ENCODE measurements around the gene ARHGAP5.

ARHGAP5 gene

DNA sequence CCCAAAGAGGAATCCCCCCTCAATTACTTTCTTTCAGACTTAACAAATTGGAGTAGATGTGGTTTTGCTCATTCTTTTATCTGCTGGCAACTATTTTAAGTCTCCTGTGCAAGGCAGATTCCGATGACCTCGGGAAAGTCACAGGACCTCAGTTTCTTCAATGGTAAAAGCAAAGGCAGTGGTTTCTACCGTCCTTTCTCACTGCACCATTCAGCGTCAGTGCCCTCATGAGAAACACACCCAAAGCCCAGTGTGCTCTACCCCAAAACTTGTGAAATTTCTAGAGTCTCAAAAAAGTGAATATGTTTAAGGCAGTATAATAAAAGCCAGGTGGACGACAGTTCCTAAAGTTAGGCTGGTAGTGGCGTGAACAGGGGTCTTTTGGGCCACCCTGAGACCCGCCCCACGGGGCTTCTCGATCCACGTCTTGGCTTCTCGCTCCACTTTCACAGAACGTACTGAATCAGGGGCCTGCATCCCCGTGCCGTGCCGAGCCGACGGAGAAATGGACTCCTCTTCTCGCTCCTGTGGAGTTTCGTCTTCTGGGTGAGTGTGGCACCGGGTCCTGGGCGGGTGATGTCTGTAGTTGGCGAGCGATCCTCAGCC, 1.3 kb upstream of the ARHGAP5 start:
- DNase-seq, result no peak

- peak; percentile 79 for DNase-seq
These were observed 625 bp upstream of the ARHGAP5 start for GRCh38 chr14:32076278-32077080.

- DNase-seq, result peak; percentile 17
These were observed 1.1 kb downstream of the ARHGAP5 start for GRCh38 chr14:32078023-32078857.

DNA sequence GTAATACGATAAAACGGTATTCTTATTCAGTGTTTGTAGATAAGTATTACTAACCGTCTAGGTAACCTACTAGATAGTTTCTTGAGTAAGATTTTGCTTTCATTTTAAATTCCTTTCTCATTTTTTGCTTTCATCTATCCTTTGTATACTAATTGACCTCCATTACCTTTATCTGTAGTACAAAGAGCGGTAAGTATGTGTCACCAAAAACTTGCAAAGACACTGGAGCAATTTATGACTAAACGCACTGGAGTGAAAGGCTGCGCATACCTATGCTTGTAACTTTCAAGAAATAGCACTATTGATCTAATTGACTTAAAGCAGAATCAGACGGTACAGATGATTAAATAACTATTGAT, 1.7 kb downstream of the ARHGAP5 start:
- DNase-seq, result peak; percentile 18

DNA sequence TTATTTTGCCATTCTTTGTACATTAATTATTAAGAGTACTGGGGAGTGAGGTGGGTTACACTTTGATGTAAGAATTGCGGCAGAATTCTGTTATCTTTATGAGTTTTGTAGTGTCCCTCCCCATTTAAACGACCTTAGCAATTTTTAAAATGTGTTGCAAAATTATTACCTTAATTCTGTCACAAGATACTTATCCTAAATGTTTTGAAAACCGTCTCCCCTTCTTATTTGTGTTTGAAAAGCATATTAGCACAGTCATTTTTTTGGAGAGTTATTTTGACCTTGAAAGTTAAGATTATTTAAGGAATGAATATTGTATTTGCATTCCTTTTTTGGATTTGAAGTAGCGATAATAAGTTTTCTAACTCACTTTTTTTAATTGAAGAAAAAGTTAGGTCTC, 2.2 kb downstream of the ARHGAP5 start:
- no peak for DNase-seq

- DNase-seq, result no peak
These were observed 3.0 kb downstream of the ARHGAP5 start for GRCh38 chr14:32080001-32080510.

DNA sequence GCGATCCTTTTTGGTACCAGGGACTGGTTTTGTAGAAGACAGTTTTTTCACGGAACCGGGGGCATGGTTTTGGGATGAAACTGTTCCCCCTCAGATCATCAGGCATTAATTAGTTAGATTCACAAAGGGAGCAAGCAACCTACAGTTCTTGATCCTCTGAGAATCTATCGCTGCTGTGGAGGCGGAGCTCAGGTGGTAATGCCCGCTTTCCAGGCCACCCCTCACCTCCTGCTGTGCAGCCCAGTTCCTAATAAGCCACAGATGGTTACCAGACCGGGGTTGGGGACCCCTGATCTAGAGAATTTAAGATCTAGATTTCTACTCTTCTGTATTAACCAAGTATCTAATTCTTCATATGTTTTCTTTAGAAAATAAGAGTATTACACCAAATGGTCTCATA, 4.8 kb downstream of the ARHGAP5 start:
- no peak for DNase-seq

DNA sequence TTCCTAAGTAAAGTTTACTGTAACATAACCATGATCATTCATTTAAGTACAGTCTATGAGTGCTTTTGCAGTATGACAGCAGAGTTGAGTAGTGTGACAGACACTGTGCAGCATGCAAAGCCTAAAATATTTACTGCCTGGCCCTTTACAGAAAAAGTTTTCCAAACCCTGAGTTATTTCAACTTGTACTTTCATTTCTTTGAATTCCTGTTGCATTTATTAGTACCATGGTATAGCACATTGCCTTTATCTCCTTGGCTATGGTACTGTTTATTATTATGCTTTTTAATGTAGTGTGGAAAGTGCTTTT, 6.2 kb downstream of the ARHGAP5 start:
- DNase-seq, result no peak

DNA sequence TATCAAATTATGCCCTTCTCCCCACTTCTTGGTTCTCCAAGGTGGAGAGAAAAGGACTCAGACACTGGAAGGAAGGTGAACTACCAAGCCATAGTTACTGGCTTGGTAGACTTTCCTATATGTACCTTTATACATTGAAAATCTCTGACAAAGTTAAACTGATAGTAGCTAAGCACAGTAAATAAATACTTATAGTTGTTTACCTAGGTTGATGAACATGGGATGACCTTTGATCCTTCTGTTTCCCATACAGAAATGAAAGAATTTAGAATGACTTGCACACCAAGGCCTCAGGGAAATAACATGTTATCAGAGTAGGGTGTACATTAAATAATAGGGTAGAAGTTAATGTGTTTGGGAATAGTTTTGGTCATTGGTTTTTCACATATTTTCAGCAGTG, 6.7 kb downstream of the ARHGAP5 start:
- no peak for DNase-seq

DNA sequence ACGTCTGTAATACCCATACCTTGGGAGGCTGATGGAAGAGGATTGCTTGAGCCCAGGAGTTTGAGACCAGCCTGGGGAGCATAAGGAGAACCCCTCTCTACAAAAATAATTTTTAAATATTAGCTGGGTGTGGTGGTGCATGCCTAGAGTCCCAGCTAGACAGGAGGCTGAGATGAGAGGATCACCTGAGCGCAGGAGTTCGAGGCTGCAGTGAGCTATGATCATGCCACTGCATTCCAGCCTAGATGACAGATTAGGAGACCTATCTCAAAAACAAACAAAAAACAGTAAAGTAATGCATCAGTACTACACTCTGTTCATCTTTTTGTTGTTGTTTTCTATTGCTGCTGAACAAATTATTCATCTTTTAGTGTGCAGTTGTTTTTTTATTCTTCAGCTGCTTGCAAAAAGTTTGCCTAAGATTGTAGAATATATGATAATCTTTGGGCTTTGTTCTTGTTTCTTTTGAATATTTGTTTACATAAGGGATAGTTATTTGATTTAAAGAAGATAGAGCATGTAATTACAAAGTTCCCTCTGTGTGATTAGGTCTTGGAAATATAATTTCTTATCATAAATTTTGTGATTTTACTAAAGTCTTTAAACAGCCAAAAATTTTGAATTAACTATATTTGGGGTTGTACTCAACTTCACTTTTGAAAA, 8.2 kb downstream of the ARHGAP5 start:
- no peak for DNase-seq

DNA sequence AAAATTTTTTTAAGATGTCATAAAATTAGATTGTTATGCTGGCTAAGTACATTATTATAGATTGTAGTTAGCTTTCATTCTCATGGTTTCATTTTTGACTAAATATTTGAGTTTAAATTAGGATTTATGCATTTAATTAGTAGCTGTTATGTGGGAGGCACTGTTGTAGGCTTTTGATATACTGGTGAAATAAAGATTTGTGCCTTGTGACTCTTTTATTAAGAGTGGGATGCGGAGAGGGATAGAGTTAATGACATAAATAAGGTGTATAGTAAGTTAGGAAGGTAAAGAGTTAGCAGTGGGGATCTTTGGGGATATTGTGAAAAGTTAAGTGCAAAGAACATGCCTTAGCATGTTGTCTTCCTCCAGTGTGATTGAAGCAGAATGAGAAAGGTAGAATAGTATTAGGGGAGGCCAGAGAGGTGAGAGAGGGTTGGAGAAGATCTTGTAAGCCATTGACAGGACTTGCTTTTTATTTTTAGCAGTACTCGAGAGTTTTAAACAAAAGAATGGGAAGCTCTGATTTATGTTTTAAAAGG, 8.8 kb downstream of the ARHGAP5 start:
- DNase-seq, result no peak

GRCh38 chr14:32087173-32087861, 10.2 kb downstream of the ARHGAP5 start:
- DNase-seq, result no peak

DNA sequence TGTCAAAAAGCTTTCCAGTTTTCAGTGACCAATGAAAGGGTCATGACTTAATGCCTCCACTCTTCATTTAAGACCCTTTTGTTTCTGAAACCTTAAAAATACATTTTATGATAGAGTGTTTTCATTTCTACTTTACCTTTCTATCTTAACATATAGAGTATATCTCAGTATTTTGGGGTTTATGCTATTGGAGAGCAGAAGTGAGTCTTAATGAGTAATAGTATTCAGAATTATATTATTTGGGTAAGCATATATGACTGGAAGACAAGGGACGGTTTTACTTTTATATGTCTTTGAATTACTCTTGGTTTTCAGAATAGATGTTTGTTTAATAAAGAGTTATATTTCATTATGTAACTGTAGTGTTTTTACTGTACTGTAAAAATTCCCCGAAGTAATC, 10.8 kb downstream of the ARHGAP5 start:
- DNase-seq, result no peak

DNA sequence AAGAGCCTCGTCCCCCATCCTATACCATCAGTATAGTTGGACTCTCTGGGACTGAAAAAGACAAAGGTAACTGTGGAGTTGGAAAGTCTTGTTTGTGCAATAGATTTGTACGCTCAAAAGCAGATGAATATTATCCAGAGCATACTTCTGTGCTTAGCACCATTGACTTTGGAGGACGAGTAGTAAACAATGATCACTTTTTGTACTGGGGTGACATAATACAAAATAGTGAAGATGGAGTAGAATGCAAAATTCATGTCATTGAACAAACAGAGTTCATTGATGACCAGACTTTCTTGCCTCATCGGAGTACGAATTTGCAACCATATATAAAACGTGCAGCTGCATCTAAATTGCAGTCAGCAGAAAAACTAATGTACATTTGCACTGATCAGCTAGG, 13.6 kb downstream of the ARHGAP5 start:
- DNase-seq, result no peak

DNA sequence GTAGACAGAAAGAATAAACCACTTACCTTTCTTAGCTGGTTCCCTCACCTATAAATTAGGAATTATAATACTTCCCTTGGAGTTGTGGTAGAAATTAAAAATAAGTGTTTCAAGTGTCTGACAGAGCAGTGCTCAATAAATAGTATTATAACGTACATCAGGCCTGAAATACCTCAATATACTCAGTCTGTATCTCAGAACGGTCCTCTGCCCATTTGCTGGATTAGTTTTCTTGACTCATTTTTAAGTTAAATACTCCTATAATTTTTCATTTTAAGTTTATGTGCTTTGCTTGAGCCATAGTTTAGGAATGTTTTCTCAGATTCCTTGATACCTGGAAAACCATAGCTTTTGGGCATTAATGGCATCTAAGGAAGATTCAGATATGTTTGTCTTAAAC, 22.4 kb downstream of the ARHGAP5 start:
- no peak for DNase-seq

- DNase-seq, result no peak
These were observed 23.1 kb downstream of the ARHGAP5 start for GRCh38 chr14:32100175-32100574.

DNA sequence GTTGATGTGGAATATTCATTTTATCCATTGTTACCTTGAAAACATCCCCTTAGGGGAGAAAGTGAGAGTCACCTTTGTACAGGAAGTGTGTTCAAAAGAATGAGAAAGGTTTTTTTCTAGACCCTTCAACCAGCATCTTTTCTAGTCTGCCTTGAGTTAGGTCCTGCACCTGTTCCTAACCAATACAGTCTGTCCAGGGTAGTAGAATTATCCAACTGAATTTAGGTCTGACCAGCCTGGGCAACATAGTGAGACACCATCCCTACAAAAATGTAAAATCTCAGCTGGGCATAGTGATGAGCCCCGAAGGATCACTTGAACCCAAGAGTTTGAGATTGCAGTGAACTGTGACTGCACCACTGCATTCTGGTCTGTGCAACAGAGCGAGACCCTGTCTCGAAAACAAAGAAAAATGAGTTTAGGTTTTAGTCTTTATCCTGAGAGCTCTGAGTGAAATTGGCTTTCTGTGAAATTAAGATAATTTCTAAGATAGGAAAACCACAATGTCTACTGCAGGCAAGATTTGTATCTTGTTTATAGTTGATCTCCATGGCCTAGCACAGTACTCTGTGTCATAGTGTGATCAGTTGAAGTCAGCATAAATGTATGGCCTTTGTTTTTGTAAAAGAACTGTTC, 25.2 kb downstream of the ARHGAP5 start:
- no peak for DNase-seq

DNA sequence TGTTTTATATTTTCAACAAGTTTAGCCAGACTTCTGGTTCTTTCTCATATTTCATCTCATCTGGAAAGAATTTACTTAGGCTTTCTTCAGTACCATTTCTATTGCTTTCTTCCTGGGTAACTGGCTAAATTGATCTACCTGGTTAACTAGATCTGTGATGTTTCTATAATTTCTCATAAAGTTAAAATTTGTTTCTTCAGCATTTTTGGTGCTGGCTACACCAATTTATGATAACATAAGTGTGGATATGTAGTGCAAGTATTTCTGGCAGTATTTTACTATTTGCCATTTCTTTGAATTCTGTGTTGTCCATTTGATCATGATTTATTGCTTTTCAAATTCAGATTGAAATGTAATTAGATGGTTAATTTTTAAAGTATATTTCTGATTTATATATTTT, 25.9 kb downstream of the ARHGAP5 start:
- no peak for DNase-seq

- no peak for DNase-seq
These were observed 27.2 kb downstream of the ARHGAP5 start for GRCh38 chr14:32104308-32104707.

DNA sequence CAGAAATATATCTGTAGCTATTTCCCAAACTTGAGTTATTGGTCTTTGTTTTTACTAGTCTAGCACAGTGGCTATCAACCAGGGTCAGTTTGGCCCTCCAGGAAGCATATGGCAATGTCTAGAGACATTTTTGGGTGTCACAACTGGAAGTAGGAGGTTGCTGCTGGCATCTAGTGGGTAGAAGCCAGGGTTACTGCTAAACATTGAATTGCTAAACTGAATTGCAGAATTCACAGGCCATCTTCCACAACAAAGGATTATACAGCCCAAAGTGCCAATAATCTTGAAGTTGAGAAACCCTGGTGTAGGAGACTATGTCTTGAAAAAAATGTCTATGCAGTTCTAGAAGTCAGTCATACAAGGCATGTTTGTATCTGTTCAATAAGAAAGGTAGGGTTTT, 27.7 kb downstream of the ARHGAP5 start:
- no peak for DNase-seq

DNA sequence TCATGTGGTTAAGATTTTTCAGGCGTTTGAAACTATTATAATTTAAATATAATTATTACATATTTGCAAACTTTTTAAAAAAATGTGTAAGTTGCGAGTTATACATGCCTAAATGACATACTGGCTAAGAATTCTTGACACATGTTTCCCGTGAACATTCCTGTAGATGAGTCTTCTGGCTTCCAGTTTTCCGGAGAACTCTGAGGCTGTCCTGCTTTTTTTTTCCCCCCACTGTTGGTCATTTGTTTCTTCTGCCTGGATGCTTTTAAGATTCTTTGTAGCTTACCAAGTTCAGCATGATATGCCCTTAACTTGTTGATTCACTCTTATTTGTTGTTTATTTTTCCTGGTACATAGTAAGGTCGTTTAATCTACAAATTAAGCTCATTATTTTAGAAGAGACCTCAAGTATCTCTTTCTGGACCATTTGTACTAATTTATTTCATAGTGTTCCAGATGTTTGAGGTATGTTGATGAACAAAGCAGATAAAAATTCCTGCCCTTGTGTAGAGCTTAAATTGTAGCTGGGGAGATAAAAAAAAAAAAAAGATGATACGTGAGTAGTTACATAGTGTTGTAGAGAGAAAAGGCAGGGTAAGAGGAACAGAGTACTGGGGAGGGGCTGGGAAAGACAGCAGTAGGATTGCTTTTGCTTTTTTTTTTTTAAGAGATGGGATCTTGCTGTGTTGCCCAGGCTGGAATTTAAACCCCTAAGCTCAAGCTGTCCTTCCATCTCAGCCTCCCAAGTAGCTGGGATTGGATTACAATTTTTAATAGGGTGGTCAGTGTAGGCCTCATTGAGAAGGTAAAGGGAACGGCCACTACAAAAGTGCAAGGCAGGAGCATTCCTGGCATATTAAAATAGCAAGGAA, 32.8 kb downstream of the ARHGAP5 start:
- no peak for DNase-seq
